ENCODE data around the gene CNGA3.

CNGA3 gene

DNA sequence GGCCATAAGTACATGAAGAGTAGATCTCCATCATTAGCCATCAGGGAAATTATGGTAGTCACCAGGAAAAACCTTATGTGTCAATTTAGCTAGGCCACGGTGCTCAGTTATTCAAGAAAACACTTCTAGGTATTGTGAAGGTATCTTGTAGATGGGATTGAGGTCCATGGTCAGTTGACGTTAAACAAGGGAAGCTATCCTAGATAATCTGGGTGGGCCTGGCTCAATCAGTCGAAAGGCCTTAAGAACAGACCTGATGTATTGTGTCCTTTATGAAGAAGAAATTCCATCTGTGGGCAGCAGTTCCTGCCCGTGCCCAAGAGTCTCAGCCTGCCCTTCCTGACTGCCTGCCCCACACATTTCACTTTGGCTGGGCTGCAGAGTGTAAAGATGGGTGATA, 16.7 kb upstream of the CNGA3 start:
- DNase-seq, result no peak

DNA sequence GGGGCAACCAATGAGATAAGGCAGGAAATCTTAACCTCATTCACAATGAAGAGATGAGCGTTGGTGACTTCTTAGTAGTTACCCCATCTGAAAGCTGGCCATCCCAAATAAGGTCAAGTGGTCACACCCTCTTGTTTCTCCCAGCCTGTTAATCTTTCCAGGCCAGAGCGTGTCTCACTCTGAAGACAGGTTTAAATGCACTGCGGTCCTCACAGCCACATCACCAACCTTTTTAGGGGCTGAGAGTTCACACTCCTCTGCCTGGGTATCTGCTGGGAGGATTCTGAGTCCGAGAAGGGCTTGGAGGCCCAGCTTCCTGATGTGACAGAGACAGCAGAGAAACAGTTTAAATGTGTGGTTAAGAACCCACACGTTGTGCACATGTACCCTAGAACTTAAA, 13.3 kb upstream of the CNGA3 start:
- DNase-seq, result no peak

DNA sequence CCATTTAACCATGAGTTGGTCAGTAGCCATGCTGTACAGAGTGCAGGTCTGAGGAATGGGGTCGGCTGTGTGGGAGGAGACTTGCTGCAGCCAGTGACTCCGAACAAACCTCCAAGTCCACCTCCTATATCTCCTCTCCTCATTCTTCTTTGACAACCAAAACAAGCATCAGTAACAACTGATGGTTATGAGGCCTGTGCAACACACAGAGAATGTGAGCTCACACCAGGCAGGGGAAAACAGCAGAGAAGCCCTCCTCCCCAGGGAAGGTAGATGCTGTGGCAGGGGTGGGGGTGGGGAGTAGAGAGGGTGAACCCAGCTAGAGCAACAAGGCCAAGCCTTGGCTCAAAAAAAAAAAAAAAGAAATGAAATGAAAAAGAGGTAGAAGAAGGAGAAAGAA, 12.3 kb upstream of the CNGA3 start:
- DNase-seq, result no peak

DNA sequence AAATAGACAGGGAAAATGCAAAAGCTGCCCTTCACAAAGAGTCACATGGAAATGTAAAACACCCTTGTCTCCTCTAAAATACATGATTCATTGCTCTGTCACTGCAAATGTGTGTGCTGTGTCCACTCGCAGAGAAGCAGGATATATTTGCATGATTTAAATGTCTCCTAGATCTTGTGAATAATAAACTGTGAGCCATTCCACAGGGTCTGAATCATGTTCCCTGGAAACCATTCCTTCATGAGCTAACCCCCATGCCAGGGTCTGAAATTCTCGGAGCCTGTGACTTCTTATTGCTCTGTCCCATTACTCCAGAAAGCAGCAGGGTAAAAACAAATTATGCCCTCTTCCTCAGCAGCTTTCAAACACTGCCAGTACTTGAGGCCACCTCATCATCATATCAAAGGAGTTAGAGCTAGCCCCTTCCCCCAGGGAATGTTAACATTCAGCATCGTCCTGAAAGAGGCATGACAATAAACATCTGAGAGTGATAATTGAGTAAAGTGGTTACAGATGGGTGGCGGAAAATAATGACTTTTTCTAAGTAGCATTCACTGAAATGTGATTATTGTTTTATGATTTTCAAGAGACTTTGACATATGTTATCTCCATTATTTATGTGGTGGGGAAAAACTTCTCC, 11.7 kb upstream of the CNGA3 start:
- no peak for DNase-seq

DNA sequence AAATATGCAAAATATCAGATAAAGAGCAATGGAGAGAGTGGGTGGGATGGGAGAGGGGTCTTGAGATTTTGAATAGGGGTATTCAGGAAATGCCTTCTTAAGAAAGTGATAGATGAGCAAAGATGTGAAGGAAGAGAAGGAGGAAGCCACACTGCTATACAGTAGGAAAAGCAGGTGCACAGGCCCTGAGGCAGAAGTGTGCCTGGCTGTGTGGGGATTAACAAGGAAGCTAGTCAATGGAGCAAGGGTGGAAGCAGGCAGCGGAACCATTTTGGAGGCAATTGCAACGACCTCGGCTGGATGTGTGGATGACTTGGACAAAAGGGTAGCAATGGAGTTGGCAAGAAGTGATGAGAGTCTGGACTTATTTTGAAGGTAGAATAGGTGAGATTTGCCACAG, 11.0 kb upstream of the CNGA3 start:
- DNase-seq, result no peak

DNA sequence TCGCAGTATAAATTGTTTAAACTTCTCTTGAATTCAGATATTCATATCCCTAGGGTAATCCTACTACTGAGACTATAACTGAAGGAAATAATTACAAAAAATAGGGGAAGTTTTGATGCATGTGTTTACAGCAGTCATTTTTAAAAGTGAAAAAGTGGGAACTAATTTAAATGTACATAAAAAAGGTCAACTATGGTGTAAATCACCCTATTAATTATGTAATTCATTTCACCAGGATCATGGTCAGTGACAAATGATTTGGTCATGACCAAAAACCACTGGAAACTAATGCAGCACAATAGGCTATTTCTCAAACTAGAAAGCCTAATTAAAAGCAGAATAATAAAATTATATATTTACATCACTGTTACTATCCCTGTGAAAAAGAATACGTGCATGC, 5.0 kb upstream of the CNGA3 start:
- DNase-seq, result no peak

DNA sequence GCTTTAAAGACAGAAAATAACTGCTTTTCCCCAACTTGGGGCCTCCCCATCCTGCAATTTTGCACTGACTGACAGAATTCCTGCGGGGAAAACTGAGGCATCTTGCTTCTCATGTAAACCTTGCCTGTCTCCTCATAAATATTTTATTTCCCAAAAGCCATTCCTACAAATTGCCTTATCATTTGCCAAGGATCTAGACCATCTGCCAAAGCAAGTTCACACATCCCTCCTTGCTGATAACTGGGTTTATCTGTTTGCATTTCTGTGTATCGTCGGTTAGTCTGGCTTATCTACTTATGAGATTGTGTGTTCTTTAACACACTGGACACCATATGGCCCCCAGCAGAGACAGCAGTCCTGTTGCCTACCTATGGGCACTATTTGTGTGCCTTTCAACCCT, 3.0 kb upstream of the CNGA3 start:
- DNase-seq, result no peak

DNA sequence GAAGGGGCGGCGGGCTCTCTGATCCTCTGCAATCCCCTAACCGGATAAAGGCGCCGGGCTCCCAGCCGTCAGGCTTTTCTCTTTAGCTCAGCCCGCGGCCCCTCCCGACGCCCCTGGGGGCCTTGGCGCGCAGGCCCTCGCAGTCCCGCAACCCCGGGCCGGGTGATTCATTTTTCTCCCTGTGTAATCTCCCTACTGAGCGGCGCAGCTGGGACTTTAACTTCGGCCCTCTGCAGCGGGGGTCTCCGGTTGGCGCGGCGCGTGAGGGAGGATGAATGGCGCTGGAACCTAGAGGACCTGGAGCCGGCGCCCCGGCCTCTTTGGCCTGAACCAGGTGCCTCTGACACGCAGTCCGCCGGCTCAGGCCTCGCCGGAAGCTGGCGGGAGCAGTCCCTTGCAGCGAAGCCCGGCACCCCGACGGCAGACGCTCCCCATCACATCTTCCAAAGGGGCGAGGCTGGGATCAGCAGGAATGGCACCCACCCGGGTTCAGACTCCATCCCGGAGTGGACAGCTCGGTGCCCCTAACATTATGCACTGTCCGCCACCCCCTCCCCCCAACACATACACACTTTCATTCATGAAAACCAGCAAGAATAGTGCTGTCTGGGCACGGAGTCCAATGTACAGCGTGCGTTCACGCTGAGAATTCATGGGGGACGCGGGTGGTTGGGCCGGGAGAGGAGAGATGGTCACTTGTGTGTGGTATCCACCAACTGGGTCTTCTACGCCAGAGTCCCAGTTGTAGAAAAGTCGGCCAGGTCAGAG, 1.2 kb downstream of the CNGA3 start:
- DNase-seq, result no peak

DNA sequence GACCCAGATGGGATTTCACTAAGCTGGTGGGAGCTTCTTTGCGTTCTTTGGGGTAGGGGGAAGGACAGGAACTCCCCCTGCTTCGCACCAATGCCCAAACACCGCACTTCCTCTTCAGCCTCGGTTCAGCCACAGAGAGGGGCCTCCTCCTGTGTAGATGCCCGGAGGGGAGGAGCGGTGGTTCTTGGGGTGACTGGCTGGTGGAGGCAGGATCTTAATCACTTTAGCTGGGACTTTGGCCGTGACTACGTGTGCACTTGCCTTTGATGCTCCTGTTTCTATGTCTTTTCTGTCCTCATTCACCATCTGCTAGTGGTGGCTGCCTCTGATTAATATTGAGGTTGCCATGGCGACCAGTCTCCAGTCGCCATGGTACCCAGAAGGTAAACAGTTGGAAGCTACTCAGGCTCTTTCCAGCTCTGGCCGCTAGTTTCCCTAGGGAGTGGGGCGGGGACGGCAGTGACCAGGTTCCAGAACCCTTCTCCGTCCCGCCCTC, 1.9 kb downstream of the CNGA3 start:
- no peak for DNase-seq

DNA sequence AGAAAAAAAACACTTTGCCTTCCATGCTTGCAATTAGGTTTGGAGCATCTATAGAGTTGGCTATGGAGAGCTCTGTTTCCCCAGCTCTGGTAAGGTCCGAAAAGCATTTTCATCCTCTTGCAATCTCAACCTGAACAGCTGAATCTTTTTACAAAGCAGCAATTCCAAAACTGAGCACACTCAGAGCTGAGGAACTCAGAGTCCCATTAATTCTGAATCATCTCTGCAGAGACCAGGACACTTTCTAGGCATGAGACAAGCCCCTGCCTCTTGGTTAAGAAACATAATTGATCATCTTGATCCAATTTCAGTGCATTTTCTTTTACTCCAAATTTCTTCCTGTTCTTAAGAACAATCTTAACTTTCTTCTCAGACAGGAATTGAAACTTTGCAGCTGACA, 4.2 kb downstream of the CNGA3 start:
- no peak for DNase-seq

DNA sequence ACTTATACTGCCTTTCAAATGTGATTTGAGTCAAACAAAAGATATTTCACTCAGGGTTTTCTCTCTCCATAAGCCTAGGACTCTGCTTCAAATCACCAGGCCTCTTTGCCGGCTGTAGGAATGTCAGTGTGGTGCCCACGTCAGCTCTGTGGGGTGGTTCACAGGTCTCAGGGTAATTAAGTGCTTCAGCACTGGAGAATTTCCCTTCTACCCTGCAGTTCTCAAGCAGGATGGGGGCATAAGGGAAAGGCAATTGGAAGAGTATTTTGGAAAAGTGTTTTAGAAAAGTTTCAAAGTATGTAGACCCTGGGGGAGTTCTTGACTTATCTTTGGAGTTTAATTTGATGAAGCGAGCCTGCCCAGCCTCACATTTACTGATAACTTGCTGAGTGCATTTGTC, 9.6 kb downstream of the CNGA3 start:
- no peak for DNase-seq

DNA sequence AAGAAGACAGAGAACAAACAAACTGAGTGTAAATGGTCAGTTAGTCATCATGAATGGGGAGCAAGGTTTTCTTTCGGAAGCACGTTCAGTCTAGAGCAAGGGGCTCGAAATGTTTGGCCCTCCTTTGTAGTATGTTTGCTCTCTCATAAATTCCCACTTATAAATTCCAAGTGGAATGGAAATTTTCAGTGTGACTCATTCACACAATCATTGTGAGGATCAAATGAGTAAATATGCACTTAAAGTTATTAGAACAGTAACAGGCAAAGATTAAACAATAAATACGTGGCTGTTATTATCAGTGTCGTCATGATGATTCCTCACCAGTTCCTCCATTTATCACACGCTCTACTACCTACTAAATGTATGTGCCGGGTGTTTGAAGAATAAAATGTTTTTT, 10.5 kb downstream of the CNGA3 start:
- DNase-seq, result no peak

DNA sequence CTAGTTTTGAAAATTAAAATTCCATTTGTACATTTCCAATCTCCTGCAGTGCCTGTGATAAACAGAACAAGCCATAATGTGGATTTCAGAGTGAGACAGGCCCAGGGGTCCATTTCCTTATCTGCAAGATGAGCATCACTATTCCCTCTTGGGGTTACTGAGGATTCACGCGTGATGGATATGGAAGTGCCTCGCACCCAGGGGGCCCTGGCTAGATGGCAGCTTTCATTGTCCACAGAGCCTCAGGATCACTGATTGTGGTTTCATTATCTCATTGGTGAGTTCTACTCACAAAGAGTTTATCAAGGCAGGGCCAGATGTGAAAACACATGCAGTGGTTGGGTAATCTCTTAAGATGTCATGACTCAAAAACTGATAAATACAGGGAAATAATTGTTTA, 11.6 kb downstream of the CNGA3 start:
- DNase-seq, result no peak

DNA sequence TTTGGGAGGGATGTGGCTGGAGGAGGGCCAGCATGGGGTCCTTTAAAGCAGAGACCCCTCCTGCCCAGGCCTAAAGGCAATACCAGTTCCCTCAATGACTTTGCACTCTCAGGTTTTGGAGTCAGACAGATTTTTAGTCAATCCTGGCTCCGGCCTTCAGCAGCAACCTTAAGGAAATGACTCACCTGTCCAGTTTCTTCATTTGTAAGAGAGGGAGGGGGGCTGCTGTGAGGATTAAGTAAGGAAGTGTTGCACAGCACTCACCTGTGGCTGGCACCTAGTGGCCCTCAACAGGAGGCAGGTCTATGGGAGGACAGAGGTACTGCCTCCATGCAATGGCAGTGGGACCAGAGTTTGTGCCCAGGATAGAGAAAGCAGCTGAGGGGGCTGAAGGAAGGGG, 13.7 kb downstream of the CNGA3 start:
- DNase-seq, result no peak

DNA sequence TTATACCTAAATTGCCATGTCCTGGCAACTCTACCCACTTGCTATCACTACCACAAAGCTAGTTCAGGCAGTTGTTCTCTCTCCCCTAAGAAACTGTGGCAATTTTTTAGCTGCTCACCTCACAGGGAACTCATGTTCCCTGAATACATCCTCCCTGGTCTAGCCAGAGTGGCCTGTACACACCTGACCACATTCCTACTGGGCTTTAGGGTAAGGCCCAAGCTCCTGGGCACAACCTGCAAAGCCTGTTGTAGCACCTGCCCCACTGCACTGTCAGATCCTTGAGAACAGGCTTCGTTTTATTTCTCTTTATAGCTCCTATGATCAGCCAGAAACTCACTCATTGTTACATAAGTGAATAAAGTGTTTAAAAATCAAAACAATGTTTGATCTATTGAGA, 21.5 kb downstream of the CNGA3 start:
- DNase-seq, result no peak

DNA sequence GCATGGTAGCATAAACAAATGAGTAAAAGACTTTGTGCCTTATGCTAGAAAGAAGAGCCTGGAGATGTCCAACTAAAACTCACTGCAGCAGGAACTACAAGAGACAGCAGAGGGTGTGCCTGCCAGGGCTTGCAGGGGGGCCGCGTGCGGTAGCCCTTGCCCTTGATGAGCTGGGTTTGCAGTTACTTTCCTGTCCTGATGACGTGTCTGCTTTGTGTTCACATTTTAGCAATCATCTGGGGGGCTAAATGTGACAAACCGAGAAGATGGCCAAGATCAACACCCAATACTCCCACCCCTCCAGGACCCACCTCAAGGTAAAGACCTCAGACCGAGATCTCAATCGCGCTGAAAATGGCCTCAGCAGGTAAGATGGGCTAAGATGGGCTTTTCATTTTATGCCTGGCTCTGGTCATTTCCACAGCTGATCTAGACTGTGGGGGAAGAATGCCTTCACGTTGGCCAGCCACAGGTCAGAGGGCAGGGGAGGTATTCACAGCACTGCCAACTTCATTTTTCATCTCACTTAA, 23.5 kb downstream of the CNGA3 start:
- no peak for DNase-seq

DNA sequence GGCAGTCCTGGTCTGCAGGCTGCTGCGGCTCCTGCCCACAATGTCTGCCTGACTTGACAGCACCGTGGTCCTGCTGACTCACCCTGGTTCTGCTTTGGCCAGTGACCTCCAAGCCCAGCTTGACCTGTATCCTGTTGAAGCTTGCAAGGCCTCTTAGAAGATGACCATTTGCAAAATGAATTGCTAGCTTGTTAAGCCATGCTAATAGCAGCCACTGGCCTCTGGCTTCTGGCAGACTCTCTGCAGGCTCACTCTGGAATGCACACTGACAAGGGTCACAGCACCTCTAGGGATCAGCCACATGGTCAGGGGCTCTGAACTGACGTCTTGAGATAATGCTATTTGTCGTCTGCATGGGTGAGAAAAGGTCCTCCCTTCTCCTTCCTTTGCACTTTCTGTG, 25.9 kb downstream of the CNGA3 start:
- no peak for DNase-seq

DNA sequence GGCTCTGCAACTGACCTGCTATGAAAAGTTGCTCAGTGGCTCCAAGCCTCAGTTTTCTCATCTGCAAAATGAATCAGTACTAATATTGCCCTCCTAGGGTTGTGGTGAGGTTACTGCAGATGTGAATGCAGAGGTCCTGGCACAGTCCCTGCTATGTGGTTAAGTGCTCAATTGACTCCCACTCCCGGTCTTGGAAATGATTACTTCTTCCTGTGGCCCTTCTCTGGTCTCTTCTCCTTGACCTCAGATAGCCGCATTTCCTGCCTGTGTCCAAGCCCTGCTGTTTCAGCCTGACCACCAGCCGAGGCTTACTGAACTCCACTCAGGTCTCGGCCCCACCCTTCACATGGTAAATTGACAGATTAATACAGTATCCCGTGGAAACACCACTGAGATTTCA, 26.3 kb downstream of the CNGA3 start:
- no peak for DNase-seq

DNA sequence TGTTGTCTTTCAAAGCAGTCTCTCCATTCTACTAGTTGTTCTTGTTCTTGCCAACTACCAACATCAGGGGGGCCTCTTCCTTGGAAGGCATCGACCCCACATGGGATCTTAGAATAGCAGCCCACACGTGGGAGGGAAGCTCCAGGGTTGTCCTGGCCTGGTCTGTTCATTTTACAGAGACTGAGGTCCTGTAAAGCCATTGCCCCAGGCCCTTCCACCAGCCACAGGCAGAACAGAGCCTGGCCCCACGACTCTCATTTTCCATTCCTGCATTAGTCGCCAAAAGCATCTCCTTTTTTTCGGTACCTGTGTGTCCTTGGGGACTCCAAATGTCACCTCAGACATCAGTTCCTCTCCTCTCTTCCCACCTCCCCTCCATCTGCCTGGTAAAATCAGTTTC, 28.0 kb downstream of the CNGA3 start:
- DNase-seq, result no peak

DNA sequence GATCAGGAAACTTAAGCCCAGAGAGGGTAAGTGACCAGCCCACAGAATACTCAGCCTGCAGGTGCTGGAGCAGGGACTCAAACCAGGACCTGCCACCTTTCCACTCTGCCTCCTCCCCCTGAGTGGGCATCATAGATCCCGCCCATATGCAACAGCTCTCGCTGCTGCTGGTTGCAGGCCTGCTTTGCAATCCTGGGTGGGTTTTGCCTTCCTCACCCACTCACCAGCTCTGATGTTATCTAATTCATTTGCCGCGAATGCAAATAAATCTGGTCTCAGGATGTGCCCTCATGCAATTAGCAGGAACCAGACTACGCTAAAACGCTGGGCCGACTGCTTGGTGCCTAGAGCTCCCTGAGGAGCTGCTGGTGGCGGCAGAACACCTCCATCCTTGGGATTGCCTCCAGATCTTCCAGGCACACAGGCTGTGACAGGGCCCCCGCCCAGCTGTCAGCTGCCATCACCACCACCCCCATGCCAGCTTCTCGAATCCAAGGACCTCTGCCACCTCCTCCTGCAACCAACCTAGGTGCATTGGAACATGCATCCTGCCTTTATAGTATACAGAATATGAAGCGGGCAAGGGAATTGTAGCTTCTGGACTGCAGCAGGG, 28.8 kb downstream of the CNGA3 start:
- DNase-seq, result no peak

DNA sequence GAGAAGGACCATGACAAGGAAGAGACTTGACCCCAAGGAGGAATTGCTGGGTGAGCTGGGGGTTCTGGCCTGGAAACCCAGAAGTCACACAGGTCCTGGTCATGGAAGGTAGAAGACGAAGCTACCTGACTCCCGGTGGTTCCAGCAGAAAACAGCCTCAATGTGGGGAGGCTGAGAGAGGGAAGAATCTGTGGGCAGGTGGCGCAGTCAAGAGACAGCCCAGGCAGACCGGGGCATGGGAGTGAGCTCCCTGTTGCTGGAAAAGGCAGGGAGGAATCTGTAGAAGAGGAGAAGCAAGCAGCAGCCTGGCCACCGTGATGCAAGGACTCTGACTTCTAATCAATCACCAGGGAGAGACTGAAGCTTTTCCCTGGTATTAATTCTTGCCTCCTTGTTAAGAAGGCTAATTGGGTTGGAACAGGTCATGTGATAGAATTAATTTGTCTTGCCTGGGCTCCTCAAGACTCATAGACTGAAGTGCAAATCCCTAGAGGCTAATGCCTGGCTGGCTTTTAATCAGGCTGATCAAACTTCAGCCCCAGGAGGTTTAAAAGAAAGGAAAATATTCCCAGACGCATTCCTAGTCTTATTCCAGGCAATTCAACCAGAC, 30.1 kb downstream of the CNGA3 start:
- no peak for DNase-seq

DNA sequence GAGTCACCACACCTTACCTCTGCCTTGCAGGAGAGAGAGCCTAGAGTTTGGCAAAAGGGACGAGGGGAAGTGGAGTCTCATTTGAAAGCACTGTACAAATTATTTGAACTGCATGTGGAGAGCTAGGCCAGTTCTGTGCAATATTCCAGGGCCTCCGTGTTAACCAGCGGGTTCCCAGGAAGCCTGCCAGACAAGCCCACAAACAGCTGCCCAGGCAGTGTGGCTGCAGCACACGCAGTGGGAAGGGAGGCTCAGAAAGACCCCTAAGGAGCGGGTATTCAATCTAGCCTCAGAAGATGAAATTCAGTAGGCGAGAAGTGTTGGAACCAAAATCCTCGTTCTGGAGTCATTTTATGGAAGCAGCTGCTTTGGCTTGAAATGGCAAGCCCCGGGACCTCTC, 30.7 kb downstream of the CNGA3 start:
- no peak for DNase-seq

DNA sequence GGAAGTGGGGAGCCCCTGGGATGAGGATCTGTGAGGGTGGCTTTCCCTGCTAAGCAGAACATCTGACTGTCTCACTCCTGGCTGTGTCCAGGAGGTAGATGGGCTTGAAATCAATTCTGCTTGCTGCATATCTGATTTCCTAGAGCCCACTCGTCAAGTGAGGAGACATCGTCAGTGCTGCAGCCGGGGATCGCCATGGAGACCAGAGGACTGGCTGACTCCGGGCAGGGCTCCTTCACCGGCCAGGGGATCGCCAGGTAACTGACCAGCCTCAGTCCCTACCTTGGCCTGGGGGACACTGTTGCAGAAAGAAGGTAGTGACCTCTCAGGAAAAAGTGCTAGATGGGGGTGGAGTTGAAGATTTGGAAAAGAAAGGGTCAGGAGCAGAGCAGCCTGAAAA, 31.3 kb downstream of the CNGA3 start:
- no peak for DNase-seq

DNA sequence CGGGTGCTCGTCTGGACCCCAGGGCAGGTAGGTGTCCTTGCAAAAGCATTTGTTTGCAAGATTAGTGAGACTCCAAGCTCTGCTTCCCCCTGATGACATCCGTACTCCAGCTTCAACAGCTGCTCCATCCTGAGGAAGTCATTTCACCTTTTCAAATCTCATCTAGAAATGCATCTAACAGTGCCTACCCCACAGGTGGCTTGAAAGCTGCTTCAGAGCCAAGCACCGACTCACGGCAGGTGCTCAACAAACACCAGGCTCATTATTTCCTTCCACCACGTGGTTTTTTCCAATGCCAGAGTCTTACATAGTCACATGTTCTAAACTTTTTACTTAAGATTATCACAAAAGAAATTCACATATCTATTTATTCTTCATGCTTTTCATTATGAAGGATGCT, 31.9 kb downstream of the CNGA3 start:
- no peak for DNase-seq
